Measurements from ENCODE around the gene SUMO3. TPM values are rescaled to one million over a fixed set of nuclear protein-coding genes. Genes with fewer than 3 reads are reported as not detected.

The SUMO3 gene
- total and polyA plus RNA-seq, 2 experiments from 2014 or later, result 90.8 to 103 TPM

DNA sequence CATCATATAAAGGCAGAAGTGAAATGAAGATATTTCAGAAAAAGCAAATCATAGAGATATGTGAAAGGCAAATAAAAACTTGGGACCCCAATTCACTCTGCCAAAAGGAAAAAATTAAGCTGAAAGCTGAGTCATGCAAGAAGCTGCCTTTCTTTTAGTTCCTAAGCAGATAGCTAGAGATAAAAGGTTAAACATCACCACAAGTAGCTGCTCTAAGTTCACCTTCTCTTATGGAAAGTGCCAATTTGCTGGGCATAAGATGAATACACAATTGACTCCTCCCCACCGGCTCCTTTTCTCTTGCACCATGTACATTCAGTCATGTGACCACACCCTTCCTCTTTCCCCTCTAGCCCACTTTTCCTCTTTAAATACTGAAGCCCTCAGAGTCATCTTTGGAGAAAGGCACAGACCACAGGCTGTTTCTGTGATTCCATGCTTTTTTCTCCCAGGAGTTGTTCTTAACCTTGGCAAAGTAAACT, 5.4 kb upstream of the SUMO3 start:
- ATAC-seq (no peak), DNase-seq (ENCODE audit: low spot score) (no peak)
- no peaks in the 10 kb centered on the region for H3K79me2 ChIP-seq (replicated peaks; ENCODE audit: insufficient read depth)
- H3K27ac ChIP-seq (ENCODE audit: low read depth), result no peak overlapping the region
- no peak overlapping the region for H3K27ac Mint-ChIP-seq
- H2AFZ ChIP-seq, result no peak overlapping the region
- TF ChIP-seq, protein P1, sequence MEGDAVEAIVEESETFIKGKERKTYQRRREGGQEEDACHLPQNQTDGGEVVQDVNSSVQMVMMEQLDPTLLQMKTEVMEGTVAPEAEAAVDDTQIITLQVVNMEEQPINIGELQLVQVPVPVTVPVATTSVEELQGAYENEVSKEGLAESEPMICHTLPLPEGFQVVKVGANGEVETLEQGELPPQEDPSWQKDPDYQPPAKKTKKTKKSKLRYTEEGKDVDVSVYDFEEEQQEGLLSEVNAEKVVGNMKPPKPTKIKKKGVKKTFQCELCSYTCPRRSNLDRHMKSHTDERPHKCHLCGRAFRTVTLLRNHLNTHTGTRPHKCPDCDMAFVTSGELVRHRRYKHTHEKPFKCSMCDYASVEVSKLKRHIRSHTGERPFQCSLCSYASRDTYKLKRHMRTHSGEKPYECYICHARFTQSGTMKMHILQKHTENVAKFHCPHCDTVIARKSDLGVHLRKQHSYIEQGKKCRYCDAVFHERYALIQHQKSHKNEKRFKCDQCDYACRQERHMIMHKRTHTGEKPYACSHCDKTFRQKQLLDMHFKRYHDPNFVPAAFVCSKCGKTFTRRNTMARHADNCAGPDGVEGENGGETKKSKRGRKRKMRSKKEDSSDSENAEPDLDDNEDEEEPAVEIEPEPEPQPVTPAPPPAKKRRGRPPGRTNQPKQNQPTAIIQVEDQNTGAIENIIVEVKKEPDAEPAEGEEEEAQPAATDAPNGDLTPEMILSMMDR (conservative IDR thresholded peaks at IDR 0.05; ENCODE audit: low read depth in 2 of 2), result no peak
- TF ChIP-seq, protein P2, sequence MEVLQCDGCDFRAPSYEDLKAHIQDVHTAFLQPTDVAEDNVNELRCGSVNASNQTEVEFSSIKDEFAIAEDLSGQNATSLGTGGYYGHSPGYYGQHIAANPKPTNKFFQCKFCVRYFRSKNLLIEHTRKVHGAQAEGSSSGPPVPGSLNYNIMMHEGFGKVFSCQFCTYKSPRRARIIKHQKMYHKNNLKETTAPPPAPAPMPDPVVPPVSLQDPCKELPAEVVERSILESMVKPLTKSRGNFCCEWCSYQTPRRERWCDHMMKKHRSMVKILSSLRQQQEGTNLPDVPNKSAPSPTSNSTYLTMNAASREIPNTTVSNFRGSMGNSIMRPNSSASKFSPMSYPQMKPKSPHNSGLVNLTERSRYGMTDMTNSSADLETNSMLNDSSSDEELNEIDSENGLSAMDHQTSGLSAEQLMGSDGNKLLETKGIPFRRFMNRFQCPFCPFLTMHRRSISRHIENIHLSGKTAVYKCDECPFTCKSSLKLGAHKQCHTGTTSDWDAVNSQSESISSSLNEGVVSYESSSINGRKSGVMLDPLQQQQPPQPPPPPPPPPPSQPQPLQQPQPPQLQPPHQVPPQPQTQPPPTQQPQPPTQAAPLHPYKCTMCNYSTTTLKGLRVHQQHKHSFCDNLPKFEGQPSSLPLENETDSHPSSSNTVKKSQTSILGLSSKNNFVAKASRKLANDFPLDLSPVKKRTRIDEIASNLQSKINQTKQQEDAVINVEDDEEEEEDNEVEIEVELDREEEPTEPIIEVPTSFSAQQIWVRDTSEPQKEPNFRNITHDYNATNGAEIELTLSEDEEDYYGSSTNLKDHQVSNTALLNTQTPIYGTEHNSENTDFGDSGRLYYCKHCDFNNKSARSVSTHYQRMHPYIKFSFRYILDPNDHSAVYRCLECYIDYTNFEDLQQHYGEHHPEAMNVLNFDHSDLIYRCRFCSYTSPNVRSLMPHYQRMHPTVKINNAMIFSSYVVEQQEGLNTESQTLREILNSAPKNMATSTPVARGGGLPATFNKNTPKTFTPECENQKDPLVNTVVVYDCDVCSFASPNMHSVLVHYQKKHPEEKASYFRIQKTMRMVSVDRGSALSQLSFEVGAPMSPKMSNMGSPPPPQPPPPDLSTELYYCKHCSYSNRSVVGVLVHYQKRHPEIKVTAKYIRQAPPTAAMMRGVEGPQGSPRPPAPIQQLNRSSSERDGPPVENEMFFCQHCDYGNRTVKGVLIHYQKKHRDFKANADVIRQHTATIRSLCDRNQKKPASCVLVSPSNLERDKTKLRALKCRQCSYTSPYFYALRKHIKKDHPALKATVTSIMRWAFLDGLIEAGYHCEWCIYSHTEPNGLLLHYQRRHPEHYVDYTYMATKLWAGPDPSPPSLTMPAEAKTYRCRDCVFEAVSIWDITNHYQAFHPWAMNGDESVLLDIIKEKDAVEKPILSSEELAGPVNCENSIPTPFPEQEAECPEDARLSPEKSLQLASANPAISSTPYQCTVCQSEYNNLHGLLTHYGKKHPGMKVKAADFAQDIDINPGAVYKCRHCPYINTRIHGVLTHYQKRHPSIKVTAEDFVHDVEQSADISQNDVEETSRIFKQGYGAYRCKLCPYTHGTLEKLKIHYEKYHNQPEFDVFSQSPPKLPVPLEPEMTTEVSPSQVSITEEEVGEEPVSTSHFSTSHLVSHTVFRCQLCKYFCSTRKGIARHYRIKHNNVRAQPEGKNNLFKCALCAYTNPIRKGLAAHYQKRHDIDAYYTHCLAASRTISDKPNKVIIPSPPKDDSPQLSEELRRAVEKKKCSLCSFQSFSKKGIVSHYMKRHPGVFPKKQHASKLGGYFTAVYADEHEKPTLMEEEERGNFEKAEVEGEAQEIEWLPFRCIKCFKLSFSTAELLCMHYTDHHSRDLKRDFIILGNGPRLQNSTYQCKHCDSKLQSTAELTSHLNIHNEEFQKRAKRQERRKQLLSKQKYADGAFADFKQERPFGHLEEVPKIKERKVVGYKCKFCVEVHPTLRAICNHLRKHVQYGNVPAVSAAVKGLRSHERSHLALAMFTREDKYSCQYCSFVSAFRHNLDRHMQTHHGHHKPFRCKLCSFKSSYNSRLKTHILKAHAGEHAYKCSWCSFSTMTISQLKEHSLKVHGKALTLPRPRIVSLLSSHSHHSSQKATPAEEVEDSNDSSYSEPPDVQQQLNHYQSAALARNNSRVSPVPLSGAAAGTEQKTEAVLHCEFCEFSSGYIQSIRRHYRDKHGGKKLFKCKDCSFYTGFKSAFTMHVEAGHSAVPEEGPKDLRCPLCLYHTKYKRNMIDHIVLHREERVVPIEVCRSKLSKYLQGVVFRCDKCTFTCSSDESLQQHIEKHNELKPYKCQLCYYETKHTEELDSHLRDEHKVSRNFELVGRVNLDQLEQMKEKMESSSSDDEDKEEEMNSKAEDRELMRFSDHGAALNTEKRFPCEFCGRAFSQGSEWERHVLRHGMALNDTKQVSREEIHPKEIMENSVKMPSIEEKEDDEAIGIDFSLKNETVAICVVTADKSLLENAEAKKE (CRISPR knock-in tag; IDR thresholded peaks at IDR 0.05), result no peak
- TF ChIP-seq POLR2AphosphoS5 (IDR thresholded peaks at IDR 0.05; ENCODE audit: low read depth), result no peak
- no peak for TF ChIP-seq CREB1 (CRISPR knock-in tag; IDR thresholded peaks at IDR 0.05; ENCODE audit: low read depth)
- TF ChIP-seq ZNF331 (CRISPR knock-in tag; IDR thresholded peaks at IDR 0.05; ENCODE audit: low read depth), result no peak
- no peak for TF ChIP-seq ZNF114 (CRISPR knock-in tag; IDR thresholded peaks at IDR 0.05)
- no peak for TF ChIP-seq STAT1 (IDR thresholded peaks at IDR 0.05; ENCODE audit: unreplicated experiment)
- no peak for TF ChIP-seq REST (IDR thresholded peaks at IDR 0.05; ENCODE audit: unreplicated experiment)
- no peak for TF ChIP-seq NANOG (IDR thresholded peaks at IDR 0.05; ENCODE audit: borderline replicate concordance)
- no peak for TF ChIP-seq JUNB (IDR thresholded peaks at IDR 0.05; ENCODE audit: unreplicated experiment)
- no peak for TF ChIP-seq EZH2phosphoT487 (IDR thresholded peaks at IDR 0.05; ENCODE audit: unreplicated experiment)
- no peak for TF ChIP-seq EZH2 (IDR thresholded peaks at IDR 0.05; ENCODE audit: low read depth, unreplicated experiment)
- TF ChIP-seq ETS1 (IDR thresholded peaks at IDR 0.05), result no peak
- 0 out of 2 replicates have a peak, but pooled peaks cover 9% of the 10 kb centered on the region for H3K36me3 ChIP-seq (ENCODE audit: insufficient read depth)
- H3K36me3 Mint-ChIP-seq (ENCODE audit: low read depth), result peaks cover 42% of the 10 kb centered on the region
- H3K9me2 ChIP-seq (ENCODE audit: insufficient read depth), result no peaks in the 10 kb centered on the region
- no peaks in the 10 kb centered on the region for H4K20me1 ChIP-seq (replicated peaks; ENCODE audit: insufficient read depth)
- H3F3A ChIP-seq (replicated peaks; ENCODE audit: low read depth), result no peaks in the 10 kb centered on the region
- H3K4me3 Mint-ChIP-seq, result no peak overlapping the region
- no peaks in the 10 kb centered on the region; the same call in 2 of the 3 replicates for H3K4me1 Mint-ChIP-seq
- H3K9me3 Mint-ChIP-seq, result peaks cover 79% of the 10 kb centered on the region
- H3K27me3 Mint-ChIP-seq (ENCODE audit: insufficient read depth, low read depth, poor library complexity), result peaks cover 20% of the 10 kb centered on the region
- H3K4me1 ChIP-seq (ENCODE audit: insufficient read depth), result no peaks in the 10 kb centered on the region
- no peak overlapping the region for H3K4me3 ChIP-seq
- H3K4me2 ChIP-seq, result no peak overlapping the region
- H3K27me3 ChIP-seq (ENCODE audit: insufficient read depth), result 0 out of 2 replicates have a peak, but pooled peaks cover 8% of the 10 kb centered on the region
